Neuron (in vitro differentiated cells): ENCODE measurements around the gene EP300.
"Not testable (repeated sequence)": the region's sequence is repeated elsewhere in the genome, so short reads cannot be mapped to it uniquely, and the experiment has no call there.

Experiments used
- H2AFZ ChIP-seq: one replicate; pipeline ENCODE4 v1.6.1; 2013; ENCODE audit warnings: low read depth, mild to moderate bottlenecking, inconsistent platforms, low read length, moderate library complexity
- H3K27me3 ChIP-seq: one replicate; pipeline ENCODE4 v1.6.1; 2013; ENCODE audit warnings: low read length; ENCODE audit not compliant: insufficient read depth
- H3K36me3 ChIP-seq: one replicate; pipeline ENCODE4 v1.6.1; 2013; ENCODE audit warnings: low read length; ENCODE audit not compliant: insufficient read depth
- H3K4me1 ChIP-seq: one replicate; pipeline ENCODE4 v1.6.1; 2013; ENCODE audit warnings: low read length; ENCODE audit not compliant: insufficient read depth
- H3K4me3 ChIP-seq: 2 replicates; pipeline ENCODE4 v1.5.1; 2013; ENCODE audit warnings: mild to moderate bottlenecking, low read length, moderate library complexity
- H3K9me3 ChIP-seq: one replicate; pipeline ENCODE4 v1.6.1; 2013; ENCODE audit warnings: low read length

EP300 gene

GRCh38 chr22:41096391-41096790 is 4.0 kb downstream of the EP300 start:
- Histone ChIP-seq H3K36me3 (peaks cover 25% of the 10 kb centered on the region), H3K4me3 (no peak overlapping the region), H2AFZ (no peak overlapping the region), H3K27me3 (no peaks in the 10 kb centered on the region), H3K4me1 (peaks cover 10% of the 10 kb centered on the region), H3K9me3 (no peaks in the 10 kb centered on the region)

GRCh38 chr22:41096841-41097240 is 4.4 kb downstream of the EP300 start:
- H3K4me1 ChIP-seq = peaks cover 10% of the 10 kb centered on the region
- H2AFZ ChIP-seq = no peak overlapping the region
- H3K9me3 ChIP-seq = no peaks in the 10 kb centered on the region
- peaks cover 25% of the 10 kb centered on the region for H3K36me3 ChIP-seq
- H3K27me3 ChIP-seq = no peaks in the 10 kb centered on the region
- no peak overlapping the region for H3K4me3 ChIP-seq

- H3K27me3 ChIP-seq = no peaks in the 10 kb centered on the region
- H3K4me3 ChIP-seq = no peak overlapping the region
- peaks cover 10% of the 10 kb centered on the region for H3K4me1 ChIP-seq
- H3K36me3 ChIP-seq = peaks cover 32% of the 10 kb centered on the region
- no peak overlapping the region for H2AFZ ChIP-seq
- H3K9me3 ChIP-seq = no peaks in the 10 kb centered on the region
These were observed 6.6 kb downstream of the EP300 start for GRCh38 chr22:41099036-41099435.

GRCh38 chr22:41106122-41106968 is 14.0 kb downstream of the EP300 start:
- Histone ChIP-seq H3K36me3 (peaks cover 24% of the 10 kb centered on the region), H3K27me3 (no peaks in the 10 kb centered on the region)

GRCh38 chr22:41106969-41107325 is 14.6 kb downstream of the EP300 start:
- not testable (repeated sequence) for H2AFZ ChIP-seq, H3K4me3 ChIP-seq, H3K9me3 ChIP-seq, H3K27me3 ChIP-seq, H3K4me1 ChIP-seq
- peaks cover 27% of the 10 kb centered on the region for H3K36me3 ChIP-seq

More at GRCh38 chr22:41106122-41106968, 14.0 kb downstream of the EP300 start:
- H3K4me1 ChIP-seq = no peaks in the 10 kb centered on the region
- no peaks in the 10 kb centered on the region for H3K9me3 ChIP-seq
- no peak overlapping the region for H3K4me3 ChIP-seq
- H2AFZ ChIP-seq = no peak overlapping the region

- H3K9me3 ChIP-seq = peaks cover 2% of the 10 kb centered on the region
- H3K4me1 ChIP-seq = no peaks in the 10 kb centered on the region
- no peak overlapping the region for H3K4me3 ChIP-seq
- H2AFZ ChIP-seq = no peak overlapping the region
- peaks cover 28% of the 10 kb centered on the region for H3K36me3 ChIP-seq
- H3K27me3 ChIP-seq = no peaks in the 10 kb centered on the region
These were observed 18.6 kb downstream of the EP300 start for GRCh38 chr22:41110968-41111367.

- Histone ChIP-seq H3K27me3 (no peaks in the 10 kb centered on the region), H3K4me3 (no peak overlapping the region), H3K4me1 (no peaks in the 10 kb centered on the region), H3K9me3 (peaks cover 2% of the 10 kb centered on the region), H2AFZ (no peak overlapping the region), H3K36me3 (peaks cover 52% of the 10 kb centered on the region)
These were observed 23.9 kb downstream of the EP300 start for GRCh38 chr22:41116342-41116741.

- Histone ChIP-seq H3K36me3 (peaks cover 54% of the 10 kb centered on the region), H3K9me3 (peaks cover 2% of the 10 kb centered on the region), H3K4me1 (no peaks in the 10 kb centered on the region), H3K27me3 (no peaks in the 10 kb centered on the region), H3K4me3 (no peak overlapping the region), H2AFZ (no peak overlapping the region)
These were observed 25.0 kb downstream of the EP300 start for GRCh38 chr22:41117127-41117965.

- no peak overlapping the region for H3K4me3 ChIP-seq
- H3K36me3 ChIP-seq = peaks cover 72% of the 10 kb centered on the region
- H2AFZ ChIP-seq = no peak overlapping the region
These were observed 30.8 kb downstream of the EP300 start for GRCh38 chr22:41123151-41123550.

GRCh38 chr22:41124086-41124485 is 31.7 kb downstream of the EP300 start:
- H3K36me3 ChIP-seq = peaks cover 74% of the 10 kb centered on the region
- no peak overlapping the region for H2AFZ ChIP-seq
- H3K4me1 ChIP-seq = no peaks in the 10 kb centered on the region
- no peak overlapping the region for H3K4me3 ChIP-seq
- H3K27me3 ChIP-seq = no peaks in the 10 kb centered on the region
- no peaks in the 10 kb centered on the region for H3K9me3 ChIP-seq

More at GRCh38 chr22:41123151-41123550, 30.8 kb downstream of the EP300 start:
- no peaks in the 10 kb centered on the region for H3K27me3 ChIP-seq
- no peaks in the 10 kb centered on the region for H3K4me1 ChIP-seq
- H3K9me3 ChIP-seq = no peaks in the 10 kb centered on the region

GRCh38 chr22:41127451-41127850 is 35.1 kb downstream of the EP300 start:
- H3K36me3 ChIP-seq = peaks cover 80% of the 10 kb centered on the region
- no peak overlapping the region for H2AFZ ChIP-seq

GRCh38 chr22:41128606-41129005 is 36.2 kb downstream of the EP300 start:
- Histone ChIP-seq H3K36me3 (peaks cover 83% of the 10 kb centered on the region), H3K27me3 (no peaks in the 10 kb centered on the region), H3K4me1 (no peaks in the 10 kb centered on the region), H3K4me3 (no peak overlapping the region), H3K9me3 (no peaks in the 10 kb centered on the region), H2AFZ (no peak overlapping the region)

More at GRCh38 chr22:41127451-41127850, 35.1 kb downstream of the EP300 start:
- no peaks in the 10 kb centered on the region for H3K9me3 ChIP-seq
- H3K27me3 ChIP-seq = no peaks in the 10 kb centered on the region
- H3K4me3 ChIP-seq = no peak overlapping the region
- no peaks in the 10 kb centered on the region for H3K4me1 ChIP-seq

- H3K4me1 ChIP-seq = no peaks in the 10 kb centered on the region
- H3K36me3 ChIP-seq = peaks cover 90% of the 10 kb centered on the region
These were observed 40.2 kb downstream of the EP300 start for GRCh38 chr22:41132550-41132949.

More at GRCh38 chr22:41132550-41132949, 40.2 kb downstream of the EP300 start:
- no peak overlapping the region for H3K4me3 ChIP-seq
- H2AFZ ChIP-seq = no peak overlapping the region
- H3K9me3 ChIP-seq = no peaks in the 10 kb centered on the region
- H3K27me3 ChIP-seq = no peaks in the 10 kb centered on the region
